Measurements from ENCODE around the gene ETDB.
"Not testable (repeated sequence)": the region's sequence is repeated elsewhere in the genome, so short reads cannot be mapped to it uniquely, and the experiment has no call there.

The ETDB gene

GRCh38 chrX:135097196-135097744 lies 23.1 kb downstream of the ETDB start:
- not testable (repeated sequence) for H3K9me3 ChIP-seq (ENCODE audit: control insufficient read depth in 2 of 2, low read length in 2 of 2); H3K27ac ChIP-seq (ENCODE audit: low read length); H3K4me1 ChIP-seq (ENCODE audit: control insufficient read depth, insufficient read depth, low read length); H3K27me3 ChIP-seq (ENCODE audit: control insufficient read depth in 1 of 2, insufficient read depth in 2 of 2, low read length in 2 of 2); H3K9ac ChIP-seq (ENCODE audit: low read length in 2 of 2); H3K36me3 ChIP-seq (ENCODE audit: control insufficient read depth in 2 of 2, insufficient read depth in 2 of 2, low read length in 2 of 2)
- H3K4me3 ChIP-seq (ENCODE audit: low read length in 2 of 2), result peak overlapping the region in 1 of 2 donors; percentile 75

GRCh38 chrX:135095715-135096114 lies 24.6 kb downstream of the ETDB start:
- H3K36me3 ChIP-seq (ENCODE audit: control insufficient read depth in 2 of 2, insufficient read depth in 2 of 2, low read length in 2 of 2), result no peaks in the 10 kb centered on the region
- no peak overlapping the region for H3K9ac ChIP-seq (ENCODE audit: low read length in 2 of 2)
- no peaks in the 10 kb centered on the region for H3K9me3 ChIP-seq (ENCODE audit: control insufficient read depth in 2 of 2, low read length in 2 of 2)
- H3K4me1 ChIP-seq (ENCODE audit: control insufficient read depth, insufficient read depth, low read length), result peaks cover 7% of the 10 kb centered on the region
- H3K4me3 ChIP-seq (ENCODE audit: low read length in 2 of 2), result no peak overlapping the region
- peaks cover 3 to 8% of the 10 kb centered on the region in 2 donors for H3K27me3 ChIP-seq (ENCODE audit: control insufficient read depth in 1 of 2, insufficient read depth in 2 of 2, low read length in 2 of 2)
- H3K27ac ChIP-seq (ENCODE audit: low read length), result no peak overlapping the region

DNA sequence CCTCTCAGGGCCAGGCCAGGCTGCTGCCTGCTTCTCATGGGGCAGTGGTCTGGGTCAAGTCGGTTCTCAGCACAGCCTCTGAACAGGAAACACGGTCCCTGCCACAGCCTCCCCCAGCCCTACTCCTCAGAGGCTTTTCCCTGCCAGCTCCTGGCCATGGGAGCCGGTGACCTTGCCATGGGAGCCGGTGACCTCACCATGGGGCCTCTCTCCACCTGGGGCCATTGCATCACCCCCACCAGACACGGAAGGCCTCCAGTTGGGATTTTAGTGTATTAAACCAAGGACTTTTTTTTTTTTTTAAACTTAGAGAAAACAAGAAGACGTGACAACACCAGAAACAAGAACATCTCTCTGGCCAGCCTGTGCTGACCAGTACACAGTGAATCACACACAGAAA lies 25.6 kb downstream of the ETDB start:
- Histone ChIP-seq H3K27ac (ENCODE audit: low read length) (no peak overlapping the region), H3K9me3 (ENCODE audit: control insufficient read depth in 2 of 2, low read length in 2 of 2) (no peaks in the 10 kb centered on the region), H3K27me3 (ENCODE audit: control insufficient read depth in 1 of 2, insufficient read depth in 2 of 2, low read length in 2 of 2) (peaks cover 3 to 11% of the 10 kb centered on the region in 2 donors)

DNA sequence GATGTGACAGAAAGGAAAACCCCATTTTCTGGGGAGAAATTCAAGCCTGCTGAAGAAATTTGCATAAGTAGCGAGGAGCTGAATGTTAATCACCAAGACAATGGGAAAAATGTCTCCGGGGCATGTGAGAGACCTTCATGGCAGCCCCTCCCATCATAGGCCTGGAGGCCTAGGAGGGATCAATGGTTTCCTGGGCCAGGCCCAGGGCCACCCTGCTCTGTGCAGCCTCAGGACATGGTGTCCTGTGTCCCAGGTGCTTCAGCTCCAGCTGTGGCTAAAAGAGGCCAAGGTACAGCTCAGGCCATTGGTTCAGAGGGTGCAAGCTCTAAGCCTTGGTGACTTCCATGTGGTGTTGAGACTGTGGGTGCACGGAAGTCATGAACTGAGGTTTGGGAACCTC lies 31.2 kb downstream of the ETDB start:
- Histone ChIP-seq H3K4me3 (ENCODE audit: low read length in 2 of 2) (no peak overlapping the region), H3K9ac (ENCODE audit: low read length in 2 of 2) (no peak overlapping the region), H3K36me3 (ENCODE audit: control insufficient read depth in 2 of 2, insufficient read depth in 2 of 2, low read length in 2 of 2) (no peaks in the 10 kb centered on the region), H3K4me1 (ENCODE audit: control insufficient read depth, insufficient read depth, low read length) (no peaks in the 10 kb centered on the region), H3K27me3 (ENCODE audit: control insufficient read depth in 1 of 2, insufficient read depth in 2 of 2, low read length in 2 of 2) (peaks cover 3 to 16% of the 10 kb centered on the region in 2 donors), H3K27ac (ENCODE audit: low read length) (no peak overlapping the region), H3K9me3 (ENCODE audit: control insufficient read depth in 2 of 2, low read length in 2 of 2) (no peaks in the 10 kb centered on the region)

More for the DNA sequence above, 25.6 kb downstream of the ETDB start:
- Histone ChIP-seq H3K36me3 (ENCODE audit: control insufficient read depth in 2 of 2, insufficient read depth in 2 of 2, low read length in 2 of 2) (no peaks in the 10 kb centered on the region), H3K4me3 (ENCODE audit: low read length in 2 of 2) (no peak overlapping the region), H3K4me1 (ENCODE audit: control insufficient read depth, insufficient read depth, low read length) (peaks cover 7% of the 10 kb centered on the region), H3K9ac (ENCODE audit: low read length in 2 of 2) (no peak overlapping the region)

GRCh38 chrX:135087867-135088266 lies 32.5 kb downstream of the ETDB start:
- no peaks in the 10 kb centered on the region for H3K36me3 ChIP-seq (ENCODE audit: control insufficient read depth in 2 of 2, insufficient read depth in 2 of 2, low read length in 2 of 2)
- H3K27me3 ChIP-seq (ENCODE audit: control insufficient read depth in 1 of 2, insufficient read depth in 2 of 2, low read length in 2 of 2), result peaks cover 3 to 11% of the 10 kb centered on the region in 2 donors
- no peak overlapping the region for H3K27ac ChIP-seq (ENCODE audit: low read length)
- H3K4me1 ChIP-seq (ENCODE audit: control insufficient read depth, insufficient read depth, low read length), result no peaks in the 10 kb centered on the region
- H3K9ac ChIP-seq (ENCODE audit: low read length in 2 of 2), result no peak overlapping the region
- no peak overlapping the region for H3K4me3 ChIP-seq (ENCODE audit: low read length in 2 of 2)
- H3K9me3 ChIP-seq (ENCODE audit: control insufficient read depth in 2 of 2, low read length in 2 of 2), result no peaks in the 10 kb centered on the region

- H3K9ac ChIP-seq (ENCODE audit: low read length in 2 of 2), result no peak overlapping the region
- no peaks in the 10 kb centered on the region for H3K36me3 ChIP-seq (ENCODE audit: control insufficient read depth in 2 of 2, insufficient read depth in 2 of 2, low read length in 2 of 2)
- H3K4me1 ChIP-seq (ENCODE audit: control insufficient read depth, insufficient read depth, low read length), result no peaks in the 10 kb centered on the region
- peaks cover 0 to 11% of the 10 kb centered on the region in 2 donors for H3K27me3 ChIP-seq (ENCODE audit: control insufficient read depth in 1 of 2, insufficient read depth in 2 of 2, low read length in 2 of 2)
- no peak overlapping the region for H3K27ac ChIP-seq (ENCODE audit: low read length)
- H3K4me3 ChIP-seq (ENCODE audit: low read length in 2 of 2), result no peak overlapping the region
- H3K9me3 ChIP-seq (ENCODE audit: control insufficient read depth in 2 of 2, low read length in 2 of 2), result no peaks in the 10 kb centered on the region
Observed at GRCh38 chrX:135086197-135086854, 34.0 kb downstream of the ETDB start.

- no peak overlapping the region for H3K4me3 ChIP-seq (ENCODE audit: low read length in 2 of 2)
- H3K27ac ChIP-seq (ENCODE audit: low read length), result no peak overlapping the region
- no peaks in the 10 kb centered on the region for H3K36me3 ChIP-seq (ENCODE audit: control insufficient read depth in 2 of 2, insufficient read depth in 2 of 2, low read length in 2 of 2)
- no peak overlapping the region for H3K9ac ChIP-seq (ENCODE audit: low read length in 2 of 2)
- no peaks in the 10 kb centered on the region for H3K4me1 ChIP-seq (ENCODE audit: control insufficient read depth, insufficient read depth, low read length)
- H3K27me3 ChIP-seq (ENCODE audit: control insufficient read depth in 1 of 2, insufficient read depth in 2 of 2, low read length in 2 of 2), result peaks cover 0 to 4% of the 10 kb centered on the region in 2 donors
- H3K9me3 ChIP-seq (ENCODE audit: control insufficient read depth in 2 of 2, low read length in 2 of 2), result no peaks in the 10 kb centered on the region
Observed at GRCh38 chrX:135081693-135082404, 38.5 kb downstream of the ETDB start.
